D721Med (cell line): ENCODE measurements around the gene SCAMP1.
"Not testable (repeated sequence)": the region's sequence is repeated elsewhere in the genome, so short reads cannot be mapped to it uniquely, and the experiment has no call there.

Experiments used
- DNase-seq: peaks from one replicate; pipeline ENCODE4 v3.0.0; 2011; ENCODE audit warnings: low spot score; ENCODE audit not compliant: insufficient read length
- FAIRE-seq: peaks from 2 replicates; lab custom pipeline; 2011; peaks lifted over from hg19 to GRCh38; lab: Jason Lieb, UNC
- TF ChIP-seq, protein P1 (sequence below): IDR thresholded peaks from 2 replicates; pipeline ENCODE4 v1.5.1; 2012; ENCODE audit warnings: mild to moderate bottlenecking, control low read depth; ENCODE audit not compliant: insufficient read depth; ENCODE audit errors: missing control alignments

The SCAMP1 gene

DNA sequence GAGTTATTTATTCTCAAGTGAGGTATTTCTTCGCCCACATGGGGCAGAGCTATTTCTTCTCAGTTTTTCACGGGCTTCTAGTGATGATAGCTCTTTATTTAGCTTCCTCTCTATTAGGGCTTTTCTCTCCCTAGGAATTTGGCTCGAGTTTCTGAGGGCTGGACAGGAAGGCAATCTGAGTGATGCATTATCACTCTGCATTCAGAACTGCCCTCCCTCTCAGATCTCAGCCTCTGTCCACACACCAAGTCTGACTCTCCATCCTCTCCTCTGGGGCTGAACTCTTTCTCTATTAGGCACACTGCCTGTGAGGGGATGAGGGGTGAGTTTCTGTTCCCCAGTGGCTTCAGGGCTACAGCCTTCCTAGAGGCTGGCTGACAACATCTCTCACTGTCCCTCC lies 14.9 kb upstream of the SCAMP1 start:
- TF ChIP-seq, protein P1, sequence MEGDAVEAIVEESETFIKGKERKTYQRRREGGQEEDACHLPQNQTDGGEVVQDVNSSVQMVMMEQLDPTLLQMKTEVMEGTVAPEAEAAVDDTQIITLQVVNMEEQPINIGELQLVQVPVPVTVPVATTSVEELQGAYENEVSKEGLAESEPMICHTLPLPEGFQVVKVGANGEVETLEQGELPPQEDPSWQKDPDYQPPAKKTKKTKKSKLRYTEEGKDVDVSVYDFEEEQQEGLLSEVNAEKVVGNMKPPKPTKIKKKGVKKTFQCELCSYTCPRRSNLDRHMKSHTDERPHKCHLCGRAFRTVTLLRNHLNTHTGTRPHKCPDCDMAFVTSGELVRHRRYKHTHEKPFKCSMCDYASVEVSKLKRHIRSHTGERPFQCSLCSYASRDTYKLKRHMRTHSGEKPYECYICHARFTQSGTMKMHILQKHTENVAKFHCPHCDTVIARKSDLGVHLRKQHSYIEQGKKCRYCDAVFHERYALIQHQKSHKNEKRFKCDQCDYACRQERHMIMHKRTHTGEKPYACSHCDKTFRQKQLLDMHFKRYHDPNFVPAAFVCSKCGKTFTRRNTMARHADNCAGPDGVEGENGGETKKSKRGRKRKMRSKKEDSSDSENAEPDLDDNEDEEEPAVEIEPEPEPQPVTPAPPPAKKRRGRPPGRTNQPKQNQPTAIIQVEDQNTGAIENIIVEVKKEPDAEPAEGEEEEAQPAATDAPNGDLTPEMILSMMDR: no peak
- no peak for DNase-seq
- no peak for FAIRE-seq

DNA sequence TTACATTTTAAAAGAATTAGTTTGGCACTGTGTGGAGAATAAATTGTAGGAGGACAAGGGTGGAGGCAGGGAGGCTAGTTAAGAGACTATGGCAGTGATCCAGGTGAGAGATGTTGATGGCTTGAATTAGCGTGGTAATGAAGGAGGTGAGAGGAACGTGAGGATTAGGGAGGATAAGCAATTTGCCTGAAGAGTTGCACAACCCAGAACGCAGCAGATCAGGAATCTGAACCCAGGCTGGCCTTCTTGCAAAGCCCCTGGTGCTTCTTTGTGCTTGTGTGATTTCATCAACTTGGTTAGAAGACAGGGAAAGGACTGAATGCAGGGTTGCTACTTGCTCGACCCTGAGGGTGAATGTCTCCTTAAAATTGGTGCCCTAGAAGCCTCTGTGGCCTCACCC lies 6.9 kb upstream of the SCAMP1 start:
- FAIRE-seq (no peak), DNase-seq (no peak)
- TF ChIP-seq, protein P1: no peak

DNA sequence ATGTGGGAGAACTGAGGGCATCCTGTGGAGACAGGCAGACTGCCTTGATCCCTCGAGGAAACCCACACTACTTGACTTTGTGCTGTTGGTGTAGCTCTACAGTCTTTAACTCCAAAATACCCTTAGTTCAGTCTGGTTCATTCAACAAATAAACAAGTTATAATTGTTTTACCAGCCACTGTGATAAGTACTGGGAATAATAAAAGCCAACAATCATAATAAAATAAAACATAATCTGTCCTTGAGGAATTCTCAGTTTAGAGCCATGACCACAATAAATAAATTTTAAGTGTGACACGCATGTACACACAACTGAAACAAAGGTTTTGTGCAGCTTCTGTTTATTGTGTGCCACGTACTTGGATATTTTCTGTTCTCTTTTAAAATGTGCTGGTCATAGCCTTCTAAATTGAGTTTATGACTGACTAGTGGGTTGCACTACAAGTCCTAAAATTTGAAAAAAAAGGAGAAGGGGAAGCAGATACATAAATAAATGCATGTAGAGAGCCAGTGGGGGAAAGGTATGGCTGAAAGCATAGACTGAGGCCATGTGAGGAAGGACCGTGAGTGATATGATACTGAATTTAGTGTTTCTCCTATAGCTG lies 6.2 kb upstream of the SCAMP1 start:
- no peak for FAIRE-seq
- TF ChIP-seq, protein P1: no peak
- no peak for DNase-seq

DNA sequence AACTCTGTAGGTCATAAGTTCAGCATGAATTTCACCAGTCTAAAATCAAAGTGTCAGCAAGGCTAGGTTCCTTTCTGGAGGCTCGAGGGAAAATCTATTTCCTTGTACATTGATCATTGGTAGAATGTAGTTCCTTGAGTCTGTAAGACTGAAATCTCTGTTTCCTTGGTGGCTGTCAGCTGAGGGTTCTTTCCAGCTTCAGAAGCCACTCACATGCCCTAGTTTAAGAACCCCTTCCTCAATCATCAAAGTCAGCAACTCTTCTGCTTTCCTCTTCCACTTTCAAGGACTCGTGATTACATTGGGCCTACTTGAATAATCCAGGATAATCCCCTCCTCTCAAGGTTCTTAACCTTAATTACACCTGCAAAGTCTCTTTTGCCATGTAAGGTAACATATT lies 4.9 kb upstream of the SCAMP1 start:
- FAIRE-seq (peak; percentile 93), DNase-seq (no peak)
- TF ChIP-seq, protein P1: no peak

DNA sequence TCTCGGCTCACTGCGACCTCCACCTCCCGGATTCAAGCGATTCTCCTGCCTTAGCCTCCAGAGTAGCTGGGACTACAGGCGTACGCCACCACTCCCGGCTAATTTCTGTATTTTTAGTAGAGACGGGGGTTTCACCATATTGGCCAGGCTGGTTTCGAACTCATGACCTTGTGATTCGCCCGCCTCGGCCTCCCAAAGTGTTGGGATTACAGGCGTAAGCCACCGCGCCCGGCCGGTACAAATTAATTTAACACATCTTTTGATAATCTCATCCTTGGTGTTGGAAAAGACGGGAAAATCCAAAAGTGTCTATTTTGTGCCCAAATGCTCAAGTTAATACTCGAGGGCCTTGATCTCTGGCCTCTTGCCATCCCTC lies 974 bp upstream of the SCAMP1 start:
- not testable (repeated sequence) for FAIRE-seq, DNase-seq

DNA sequence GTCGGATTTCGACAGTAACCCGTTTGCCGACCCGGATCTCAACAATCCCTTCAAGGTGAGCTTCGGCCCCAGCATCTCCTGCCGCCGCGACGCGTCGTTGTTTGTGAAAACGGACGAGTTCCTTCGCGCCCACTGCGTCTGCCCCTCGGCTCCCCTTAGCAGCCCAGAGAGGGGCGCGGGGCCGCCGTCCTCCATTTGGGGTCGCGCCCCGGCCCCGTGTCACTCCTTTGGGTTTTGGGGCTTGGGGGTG lies 182 bp downstream of the SCAMP1 start:
- FAIRE-seq (no peak), DNase-seq (no peak)
- TF ChIP-seq, protein P1: no peak

DNA sequence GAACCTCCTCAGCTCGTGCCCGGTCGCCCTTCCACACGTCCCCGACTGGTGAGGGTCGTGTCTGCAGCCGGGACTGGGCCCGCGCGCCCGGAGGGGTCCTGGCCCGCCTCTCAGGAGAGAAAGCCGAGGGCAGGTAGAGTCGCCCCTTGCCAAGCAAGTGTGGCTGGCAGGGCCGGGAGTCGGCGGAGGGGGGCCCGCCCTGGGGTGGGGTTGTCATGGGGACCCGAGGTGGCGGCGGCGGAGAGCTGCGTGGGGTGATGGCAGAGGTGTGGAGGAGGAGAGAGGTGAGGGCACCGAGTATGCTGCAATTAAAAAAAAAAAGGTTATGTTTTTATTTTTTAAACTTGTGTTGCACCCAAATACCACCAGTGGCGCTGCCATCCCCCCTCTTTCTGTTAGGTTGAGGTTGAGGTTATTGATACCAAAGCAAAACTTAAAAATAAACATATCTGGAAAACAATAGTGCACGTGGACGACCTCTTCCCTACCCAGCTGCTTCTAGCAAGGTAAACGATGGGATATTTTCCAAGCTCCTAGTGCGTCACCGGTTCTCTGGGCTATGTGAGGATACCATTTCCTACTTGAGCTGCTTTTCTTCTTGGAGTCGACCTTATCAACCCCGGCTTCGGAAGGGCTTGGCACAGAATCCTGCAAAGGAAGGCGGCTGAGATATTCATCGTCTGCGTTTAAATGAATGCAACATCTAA lies 660 bp downstream of the SCAMP1 start:
- no peak for FAIRE-seq
- TF ChIP-seq, protein P1: no peak
- DNase-seq: no peak
